SK-N-SH (cell line): ENCODE measurements around the gene TMEM143. TPM values are rescaled to one million over a fixed set of nuclear protein-coding genes. Genes with fewer than 3 reads are reported as not detected.
A peak's percentile ranks its signal among the peaks of the same experiment; 100 is the strongest.

Source experiments
- CTCF ChIA-PET: fragments of 300-600, 350-600 bp; formaldehyde crosslinking; extraction: SDS; loops from one replicate; lab custom pipeline; 2021; lab: Yijun Ruan, JAX
- POLR2A ChIA-PET: fragments of 350-600 bp; sonication (Branson Sonifier 250); formaldehyde crosslinking; extraction: SDS; loops from one replicate; lab custom pipeline; 2020; ENCODE audit warnings: antibody characterized with exemption, inconsistent platforms; lab: Yijun Ruan, JAX
- DNase-seq: peaks from one replicate; pipeline ENCODE4 v3.0.0; 2012
- H2AFZ ChIP-seq: fragments of 200-600 bp; sonication (generic); 2 replicates; pipeline ENCODE4 v1.8.1; 2016; ENCODE audit warnings: antibody characterized with exemption, mild to moderate bottlenecking, low read depth
- H3F3A ChIP-seq: fragments of 200-600 bp; sonication (generic); replicated peaks from 2 replicates; pipeline ENCODE3; 2016; ENCODE audit warnings: antibody characterized with exemption, mild to moderate bottlenecking; ENCODE audit not compliant: insufficient read depth
- H3K27ac ChIP-seq, 2 experiments: fragments of 200-500 bp in 1 of 2; fragments of 200-600 bp in 1 of 2; sonication (Bioruptor generic) in 1 of 2; sonication (generic), shearing (Covaris generic) in 1 of 2; 2 replicates each; pipeline versions ENCODE4 v1.5.1 to v1.6.1; 2014 to 2016; ENCODE audit warnings: low read depth in 2 of 2, inconsistent platforms in 1 of 2, low read length in 1 of 2, mild to moderate bottlenecking in 1 of 2, mixed read lengths in 1 of 2
- H3K27me3 ChIP-seq: fragments of 200-600 bp; sonication (generic), shearing (Covaris generic); 2 replicates; pipeline ENCODE4 v1.6.1; 2016; ENCODE audit warnings: mixed run types; ENCODE audit not compliant: insufficient read depth
- H3K36me3 ChIP-seq, 2 experiments: fragments of 200-500 bp in 1 of 2; fragments of 200-600 bp in 1 of 2; sonication (Bioruptor generic) in 1 of 2; sonication (generic) in 1 of 2; replicated peaks in 1 of 2; 2 replicates each; pipeline versions ENCODE3 to v1.5.1; 2014 to 2016; ENCODE audit warnings: low read length in 1 of 2, mild to moderate bottlenecking in 1 of 2; ENCODE audit not compliant: insufficient read depth in 2 of 2, control insufficient read depth in 1 of 2
- H3K4me1 ChIP-seq, 2 experiments: fragments of 200-500 bp in 1 of 2; fragments of 200-600 bp in 1 of 2; sonication (Bioruptor generic) in 1 of 2; sonication (generic), shearing (Covaris generic) in 1 of 2; 2 replicates each; pipeline versions ENCODE4 v1.5.1 to v1.6.1; 2014 to 2016; ENCODE audit warnings: low read depth in 1 of 2, low read length in 1 of 2, mixed run types in 1 of 2; ENCODE audit not compliant: insufficient read depth in 2 of 2, control insufficient read depth in 1 of 2
- H3K4me2 ChIP-seq: fragments of 200-600 bp; sonication (generic), shearing (Covaris generic); 2 replicates; pipeline ENCODE4 v1.6.1; 2017; ENCODE audit warnings: mixed run types
- H3K4me3 ChIP-seq, 2 experiments: fragments of 200-500 bp in 1 of 2; fragments of 200-600 bp in 1 of 2; sonication (Bioruptor generic) in 1 of 2; sonication (generic), shearing (Covaris generic) in 1 of 2; 2 replicates each; pipeline versions ENCODE4 v1.5.1 to v1.8.1; 2014 to 2016; ENCODE audit warnings: low read depth in 2 of 2, inconsistent platforms in 1 of 2, low read length in 1 of 2, mild to moderate bottlenecking in 1 of 2, mixed read lengths in 1 of 2, moderate library complexity in 1 of 2
- H3K79me2 ChIP-seq: fragments of 200-600 bp; sonication (generic); 2 replicates; pipeline ENCODE4 v1.8.1; 2017; ENCODE audit warnings: mild to moderate bottlenecking; ENCODE audit not compliant: insufficient read depth
- H3K9ac ChIP-seq: fragments of 200-600 bp; sonication (generic); 2 replicates; pipeline ENCODE4 v1.6.1; 2017; ENCODE audit warnings: mixed run types
- H3K9me2 ChIP-seq: fragments of 200-600 bp; sonication (generic); 2 replicates; pipeline ENCODE4 v1.6.1; 2017; ENCODE audit warnings: mixed run types
- H3K9me3 ChIP-seq: fragments of 200-600 bp; sonication (generic); 2 replicates; pipeline ENCODE4 v1.6.1; 2017; ENCODE audit warnings: mixed run types, mild to moderate bottlenecking, moderate library complexity
- H4K20me1 ChIP-seq: fragments of 200-600 bp; sonication (generic); 2 replicates; pipeline ENCODE4 v1.6.1; 2017; ENCODE audit warnings: mild to moderate bottlenecking, mixed run types; ENCODE audit not compliant: insufficient read depth
- CHD2 ChIP-seq: fragments of 150-350 bp; IDR thresholded peaks from 2 replicates; pipeline ENCODE4 v1.6.1; 2018; ENCODE audit warnings: low read length; ENCODE audit not compliant: partially characterized antibody
- CTCF ChIP-seq: fragments of 200-600 bp; sonication (generic); IDR thresholded peaks from 2 replicates; pipeline ENCODE4 v1.6.1; 2017; ENCODE audit warnings: antibody characterized with exemption, mild to moderate bottlenecking, moderate library complexity
- EZH2phosphoT487 ChIP-seq: fragments of 200-600 bp; sonication (generic); IDR thresholded peaks from 2 replicates; pipeline ENCODE4 v1.6.1; 2017; ENCODE audit warnings: low read depth, mixed run types, mild to moderate bottlenecking, antibody characterized with exemption, moderate library complexity, borderline replicate concordance
- FOSL2 ChIP-seq: IDR thresholded peaks from 2 replicates; pipeline ENCODE4 v1.4.0; 2012; ENCODE audit warnings: low read depth, mild to moderate bottlenecking, moderate library complexity, borderline replicate concordance
- GABPA ChIP-seq: IDR thresholded peaks from 2 replicates; pipeline ENCODE4 v1.4.0; 2012; ENCODE audit warnings: low read depth, mild to moderate bottlenecking
- IRF3 ChIP-seq: fragments of 150-350 bp; IDR thresholded peaks from 2 replicates; pipeline ENCODE4 v1.6.1; 2016; ENCODE audit warnings: mild to moderate bottlenecking, low read depth, low read length
- JUND ChIP-seq: IDR thresholded peaks from 2 replicates; pipeline ENCODE4 v1.4.0; 2012
- NFIC ChIP-seq: IDR thresholded peaks from 2 replicates; pipeline ENCODE4 v1.4.0; 2012; ENCODE audit warnings: borderline replicate concordance
- NRF1 ChIP-seq: IDR thresholded peaks from 2 replicates; pipeline ENCODE4 v1.6.1; 2012; ENCODE audit warnings: low read depth, mild to moderate bottlenecking, low read length
- PBX3 ChIP-seq: IDR thresholded peaks from 2 replicates; pipeline ENCODE4; 2012
- POLR2AphosphoS5 ChIP-seq: IDR thresholded peaks from 2 replicates; pipeline ENCODE4 v1.6.1; 2012; ENCODE audit warnings: low read depth, low read length
- REST ChIP-seq: IDR thresholded peaks from 2 replicates; pipeline ENCODE4 v1.6.1; 2012; ENCODE audit warnings: mild to moderate bottlenecking, low read depth, low read length, moderate library complexity
- SIN3A ChIP-seq: IDR thresholded peaks from 2 replicates; pipeline ENCODE4 v1.6.1; 2012; ENCODE audit warnings: low read depth, mild to moderate bottlenecking, low read length, moderate library complexity, borderline replicate concordance
- SMC3 ChIP-seq: IDR thresholded peaks from 2 replicates; pipeline ENCODE4 v1.6.1; 2012; ENCODE audit warnings: low read depth, low read length, improper control_type of control experiment
- TAF1 ChIP-seq: IDR thresholded peaks from 2 replicates; pipeline ENCODE4 v1.6.1; 2012; ENCODE audit warnings: low read depth, mild to moderate bottlenecking, low read length, moderate library complexity, borderline replicate concordance
- YY1 ChIP-seq: IDR thresholded peaks from 2 replicates; pipeline ENCODE4 v1.4.0; 2012; ENCODE audit warnings: low read depth, mild to moderate bottlenecking
- WGBS: methylation state at CpG from one replicate; pipeline ENCODE4 v1.1.6; 2017; ENCODE audit warnings: low lambda C conversion rate; 5-methylcytosine and 5-hydroxymethylcytosine counted together
- polyA plus RNA-seq, 3 experiments: library from polyadenylated mRNA; depleted of rRNA; stranded (reverse); fragments of >200 nt; gene quantifications; 2 replicates each; pipeline ENCODE4 v1.2.3, GENCODE V29; 2012

The TMEM143 gene
- polyA plus RNA-seq, 1 of the 3 experiments (the other 2 are of a cell fraction) = 21.9 TPM

- TF ChIP-seq CTCF = peak; percentile 61
Observed at GRCh38 chr19:48333467-48334384, 30.0 kb downstream of the TMEM143 start (continued).

- POLR2A ChIA-PET = interaction anchor here (0.9 to 1.8 kb wide), 4 partner anchors 11 to 112 kb away, joined by 3 to 5 read pairs (median 3); partner anchors contain the start of gene KDELR1
- 6% methylated on average over 19 of the region's 25 CpGs for WGBS
- Histone ChIP-seq H3K4me1 (peaks cover 9 to 24% of the 10 kb centered on the region in 2 experiments; a peak in 3 of 4 replicates), H3K36me3 (peaks cover 0 to 10% of the 10 kb centered on the region in 2 experiments), H3K27me3 (no peaks in the 10 kb centered on the region), H3K9me2 (no peaks in the 10 kb centered on the region), H3K9ac (no peak overlapping the region), H3K9me3 (no peaks in the 10 kb centered on the region), H3K27ac (peak overlapping the region; percentile 47 to 88), H3K4me2 (peak overlapping the region; percentile 66), H3K4me3 (peak overlapping the region; percentile 36 to 38), H3K79me2 (peaks cover 20% of the 10 kb centered on the region), H4K20me1 (peaks cover 11% of the 10 kb centered on the region), H2AFZ (no peak overlapping the region), H3F3A (peaks cover 58% of the 10 kb centered on the region)
- peak; percentile 91 for DNase-seq
- CTCF ChIA-PET = interaction anchor here (0.5 to 2.7 kb wide), 14 partner anchors 9 to 510 kb away, joined by 3 to 20 read pairs (median 4); partner anchors contain the start of genes GRWD1, KDELR1, SYNGR4 and TMEM143
- TF ChIP-seq IRF3 (0 out of 2 replicates have a peak, but pooled peaks have one; percentile 23), SIN3A (peak; percentile 90), FOSL2 (0 out of 2 replicates have a peak, but pooled peaks have one; percentile 8), PBX3 (peak; percentile 97), POLR2AphosphoS5 (peak; percentile 90), TAF1 (peak; percentile 40; the same call in 1 of the 2 replicates), CHD2 (peak; percentile 15), SMC3 (no peak), NRF1 (0 out of 2 replicates have a peak, but pooled peaks have one; percentile 4), GABPA (0 out of 2 replicates have a peak, but pooled peaks have one; percentile 18), REST (0 out of 2 replicates have a peak, but pooled peaks have one; percentile 35), EZH2phosphoT487 (no peak), YY1 (no peak), NFIC (peak; percentile 98), JUND (peak; percentile 51; the same call in 1 of the 2 replicates)
Observed at GRCh38 chr19:48332662-48333466, 30.9 kb downstream of the TMEM143 start.
